Activated CD4-positive, alpha-beta T cell treated with anti-CD3 and anti-CD28 coated beads, Interleukin-2, amount 50 U/mL, for 4 hours (primary cell): ENCODE data around the gene BCAR1.
"Not testable (repeated sequence)": the region's sequence is repeated elsewhere in the genome, so short reads cannot be mapped to it uniquely, and the experiment has no call there.

Source experiments
- DNase-seq, 2 experiments: peaks; one replicate each; pipeline ENCODE4 v3.0.0-alpha.2; 2020

Gene BCAR1

GRCh38 chr16:75269358-75269757, 17.9 kb upstream of the BCAR1 start:
- not testable (repeated sequence) for DNase-seq

- no peak for DNase-seq
Observed at GRCh38 chr16:75267631-75268264, 16.3 kb upstream of the BCAR1 start.

- no peak for DNase-seq
Observed at GRCh38 chr16:75266738-75267630, 15.6 kb upstream of the BCAR1 start.

- DNase-seq = no peak
Observed at GRCh38 chr16:75265911-75266701, 14.7 kb upstream of the BCAR1 start.

GRCh38 chr16:75264999-75265910, 13.8 kb upstream of the BCAR1 start:
- DNase-seq = no peak

- DNase-seq = no peak
Observed at GRCh38 chr16:75264457-75264998, 13.1 kb upstream of the BCAR1 start.

- DNase-seq = no peak
Observed at GRCh38 chr16:75263963-75264445, 12.6 kb upstream of the BCAR1 start.

- no peak for DNase-seq
Observed at GRCh38 chr16:75263291-75263962, 12.0 kb upstream of the BCAR1 start.

- DNase-seq = no peak
Observed at GRCh38 chr16:75262800-75263127, 11.3 kb upstream of the BCAR1 start.

- no peak for DNase-seq
Observed at GRCh38 chr16:75262104-75262799, 10.8 kb upstream of the BCAR1 start.

- DNase-seq = no peak
Observed at GRCh38 chr16:75261590-75262078, 10.2 kb upstream of the BCAR1 start.

- DNase-seq = no peak
Observed at GRCh38 chr16:75260851-75261589, 9.6 kb upstream of the BCAR1 start.

GRCh38 chr16:75258807-75259141, 7.3 kb upstream of the BCAR1 start:
- DNase-seq = no peak

- DNase-seq = no peak
Observed at GRCh38 chr16:75257886-75258806, 6.7 kb upstream of the BCAR1 start.

- DNase-seq = no peak
Observed at GRCh38 chr16:75256696-75257343, 5.4 kb upstream of the BCAR1 start.

GRCh38 chr16:75256059-75256571, 4.7 kb upstream of the BCAR1 start:
- no peak for DNase-seq

- DNase-seq = no peak
Observed at GRCh38 chr16:75254359-75254837, 3.0 kb upstream of the BCAR1 start.
